Progenitor cell of endocrine pancreas (in vitro differentiated cells): Measurements from ENCODE around the gene CCL23. TPM values are rescaled to one million over a fixed set of nuclear protein-coding genes. Genes with fewer than 3 reads are reported as not detected.
A peak's percentile ranks its signal among the peaks of the same experiment; 100 is the strongest.
"Not testable (repeated sequence)": the region's sequence is repeated elsewhere in the genome, so short reads cannot be mapped to it uniquely, and the experiment has no call there.

Source experiments
- DNase-seq: peaks from one replicate; pipeline ENCODE4 v3.0.0; 2021; ENCODE audit warnings: low spot score; ENCODE audit not compliant: unreplicated experiment
- H3K27ac Mint-ChIP-seq: 2 replicates; pipeline ENCODE4 v1.8.0; 2021; ENCODE audit warnings: mild to moderate bottlenecking, moderate library complexity, mixed read lengths
- H3K27me3 Mint-ChIP-seq: 2 replicates; pipeline ENCODE4 v1.8.0; 2021; ENCODE audit warnings: mixed read lengths
- H3K36me3 Mint-ChIP-seq: 2 replicates; pipeline ENCODE4 v1.8.0; 2022; ENCODE audit warnings: mixed read lengths; ENCODE audit not compliant: insufficient read depth
- H3K4me1 Mint-ChIP-seq: 2 replicates; pipeline ENCODE4 v1.8.0; 2021; ENCODE audit warnings: low read depth, mixed read lengths
- H3K4me3 Mint-ChIP-seq: 2 replicates; pipeline ENCODE4 v1.8.0; 2021; ENCODE audit warnings: low read depth, mild to moderate bottlenecking, moderate library complexity, mixed read lengths
- H3K9me3 Mint-ChIP-seq: 2 replicates; pipeline ENCODE4 v1.8.0; 2021; ENCODE audit warnings: low read depth, mixed read lengths
- CTCF ChIP-seq: fragments of 200-600 bp; sonication (generic); IDR thresholded peaks from one replicate; pipeline ENCODE4 v1.5.0; 2021; ENCODE audit warnings: antibody characterized with exemption, mild to moderate bottlenecking; ENCODE audit not compliant: unreplicated experiment
- total RNA-seq: library from RNA; stranded (reverse); gene quantifications from 2 replicates; pipeline ENCODE4 v1.2.1, GENCODE V29; 2021

CCL23 gene
- total RNA-seq, 1 donor from 2014 or later: not detected

GRCh38 chr17:36019423-36019822 is 1.7 kb upstream of the CCL23 start:
- H3K36me3 Mint-ChIP-seq: no peaks in the 10 kb centered on the region
- no peak for TF ChIP-seq CTCF
- no peaks in the 10 kb centered on the region for H3K27me3 Mint-ChIP-seq
- peaks cover 9% of the 10 kb centered on the region for H3K4me1 Mint-ChIP-seq
- H3K9me3 Mint-ChIP-seq: peaks cover 6% of the 10 kb centered on the region
- no peak overlapping the region for H3K4me3 Mint-ChIP-seq
- DNase-seq: no peak
- H3K27ac Mint-ChIP-seq: no peak overlapping the region

GRCh38 chr17:36016555-36016954 is 1.2 kb downstream of the CCL23 start:
- Mint-ChIP-seq H3K9me3 (peaks cover 21% of the 10 kb centered on the region), H3K27me3 (no peaks in the 10 kb centered on the region), H3K4me3 (no peak overlapping the region), H3K4me1 (peaks cover 9% of the 10 kb centered on the region), H3K27ac (no peak overlapping the region), H3K36me3 (no peaks in the 10 kb centered on the region)
- TF ChIP-seq CTCF: no peak
- no peak for DNase-seq

- not testable (repeated sequence) for H3K4me1 Mint-ChIP-seq, DNase-seq, H3K27ac Mint-ChIP-seq, H3K36me3 Mint-ChIP-seq, H3K4me3 Mint-ChIP-seq, H3K27me3 Mint-ChIP-seq
- peaks cover 27% of the 10 kb centered on the region for H3K9me3 Mint-ChIP-seq
Observed at GRCh38 chr17:36015895-36016294, 1.9 kb downstream of the CCL23 start.

GRCh38 chr17:36014946-36015345 is 2.8 kb downstream of the CCL23 start:
- Mint-ChIP-seq H3K9me3 (peaks cover 27% of the 10 kb centered on the region), H3K27ac (no peak overlapping the region), H3K36me3 (peaks cover 3% of the 10 kb centered on the region), H3K4me3 (no peak overlapping the region), H3K4me1 (no peaks in the 10 kb centered on the region), H3K27me3 (no peaks in the 10 kb centered on the region)
- DNase-seq: no peak
- no peak for TF ChIP-seq CTCF

GRCh38 chr17:36011201-36011600 is 6.6 kb downstream of the CCL23 start:
- TF ChIP-seq CTCF: no peak
- peaks cover 7% of the 10 kb centered on the region for H3K36me3 Mint-ChIP-seq
- H3K27me3 Mint-ChIP-seq: no peaks in the 10 kb centered on the region
- peaks cover 5% of the 10 kb centered on the region for H3K4me1 Mint-ChIP-seq
- H3K9me3 Mint-ChIP-seq: peaks cover 44% of the 10 kb centered on the region
- H3K4me3 Mint-ChIP-seq: no peak overlapping the region
- no peak overlapping the region for H3K27ac Mint-ChIP-seq
- DNase-seq: no peak

- Mint-ChIP-seq H3K27ac (no peak overlapping the region), H3K4me1 (peaks cover 18% of the 10 kb centered on the region), H3K36me3 (peaks cover 7% of the 10 kb centered on the region), H3K4me3 (no peak overlapping the region), H3K9me3 (peaks cover 44% of the 10 kb centered on the region), H3K27me3 (no peaks in the 10 kb centered on the region)
- no peak for DNase-seq
- TF ChIP-seq CTCF: peak; percentile 18
Observed at GRCh38 chr17:36008998-36009665, 8.6 kb downstream of the CCL23 start.
